ENCODE measurements around the gene MYH7B.

The MYH7B gene

GRCh38 chr20:34928411-34928810, 27.3 kb upstream of the MYH7B start:
- TF ChIP-seq, protein P1, sequence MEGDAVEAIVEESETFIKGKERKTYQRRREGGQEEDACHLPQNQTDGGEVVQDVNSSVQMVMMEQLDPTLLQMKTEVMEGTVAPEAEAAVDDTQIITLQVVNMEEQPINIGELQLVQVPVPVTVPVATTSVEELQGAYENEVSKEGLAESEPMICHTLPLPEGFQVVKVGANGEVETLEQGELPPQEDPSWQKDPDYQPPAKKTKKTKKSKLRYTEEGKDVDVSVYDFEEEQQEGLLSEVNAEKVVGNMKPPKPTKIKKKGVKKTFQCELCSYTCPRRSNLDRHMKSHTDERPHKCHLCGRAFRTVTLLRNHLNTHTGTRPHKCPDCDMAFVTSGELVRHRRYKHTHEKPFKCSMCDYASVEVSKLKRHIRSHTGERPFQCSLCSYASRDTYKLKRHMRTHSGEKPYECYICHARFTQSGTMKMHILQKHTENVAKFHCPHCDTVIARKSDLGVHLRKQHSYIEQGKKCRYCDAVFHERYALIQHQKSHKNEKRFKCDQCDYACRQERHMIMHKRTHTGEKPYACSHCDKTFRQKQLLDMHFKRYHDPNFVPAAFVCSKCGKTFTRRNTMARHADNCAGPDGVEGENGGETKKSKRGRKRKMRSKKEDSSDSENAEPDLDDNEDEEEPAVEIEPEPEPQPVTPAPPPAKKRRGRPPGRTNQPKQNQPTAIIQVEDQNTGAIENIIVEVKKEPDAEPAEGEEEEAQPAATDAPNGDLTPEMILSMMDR (conservative IDR thresholded peaks at IDR 0.05): no peak
- TF ChIP-seq ZFX (IDR thresholded peaks at IDR 0.05): no peak
- no peak overlapping the region for H3K27ac ChIP-seq

GRCh38 chr20:34931771-34932170, 23.9 kb upstream of the MYH7B start:
- TF ChIP-seq ZFX (IDR thresholded peaks at IDR 0.05): no peak
- TF ChIP-seq, protein P1 (conservative IDR thresholded peaks at IDR 0.05): no peak
- no peak overlapping the region for H3K27ac ChIP-seq

- H3K27ac ChIP-seq: peak overlapping the region; percentile 69
- TF ChIP-seq, protein P1 (conservative IDR thresholded peaks at IDR 0.05): no peak
- TF ChIP-seq ZFX (IDR thresholded peaks at IDR 0.05): no peak
These were observed 17.1 kb upstream of the MYH7B start for GRCh38 chr20:34938466-34939163.

DNA sequence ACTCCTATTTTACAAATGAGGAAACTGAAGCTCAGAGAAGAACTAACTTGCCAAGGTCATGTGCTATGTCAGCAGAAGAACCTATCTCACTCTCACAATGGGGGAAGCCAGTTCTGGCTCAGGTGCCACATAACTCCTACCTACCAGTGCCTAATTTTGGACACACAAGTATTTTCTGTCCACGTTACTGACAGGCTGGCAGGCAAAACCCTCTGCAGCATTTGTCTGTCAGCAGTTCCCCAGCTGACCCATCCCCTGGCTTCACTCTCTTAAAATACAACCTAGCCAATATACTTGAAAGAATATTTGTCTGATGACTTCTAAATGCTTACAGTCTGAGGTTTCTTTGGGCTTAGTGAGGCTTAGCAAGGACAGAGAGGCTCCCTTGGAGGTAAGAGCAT, 15.6 kb upstream of the MYH7B start:
- TF ChIP-seq, protein P1 (conservative IDR thresholded peaks at IDR 0.05): no peak
- no peak for TF ChIP-seq ZFX (IDR thresholded peaks at IDR 0.05)
- H3K27ac ChIP-seq: no peak overlapping the region

DNA sequence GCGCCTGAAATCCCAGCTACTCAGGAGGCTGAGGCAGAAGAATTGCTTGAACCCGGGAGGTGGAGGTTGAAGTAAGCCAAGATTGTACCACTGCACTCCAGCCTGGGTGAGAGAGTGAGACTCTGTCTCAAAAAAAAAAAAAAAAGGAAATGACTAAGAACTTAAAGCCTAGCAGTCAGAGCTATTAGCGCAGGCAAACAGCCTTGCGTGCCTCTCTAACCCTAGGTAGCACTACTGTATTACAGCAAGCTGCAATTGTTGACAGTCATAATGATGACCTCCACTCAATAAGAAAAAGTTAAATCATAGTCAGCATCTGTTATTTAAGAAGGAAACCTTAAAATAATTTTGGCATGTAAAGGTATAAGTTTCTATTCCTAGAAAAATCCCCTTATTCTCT, 14.4 kb upstream of the MYH7B start:
- no peak overlapping the region for H3K27ac ChIP-seq
- TF ChIP-seq, protein P1 (conservative IDR thresholded peaks at IDR 0.05): no peak
- TF ChIP-seq ZFX (IDR thresholded peaks at IDR 0.05): no peak

- TF ChIP-seq, protein P1 (conservative IDR thresholded peaks at IDR 0.05): no peak
- TF ChIP-seq ZFX (IDR thresholded peaks at IDR 0.05): no peak
- H3K27ac ChIP-seq: no peak overlapping the region
These were observed 13.4 kb upstream of the MYH7B start for GRCh38 chr20:34942301-34942700.

DNA sequence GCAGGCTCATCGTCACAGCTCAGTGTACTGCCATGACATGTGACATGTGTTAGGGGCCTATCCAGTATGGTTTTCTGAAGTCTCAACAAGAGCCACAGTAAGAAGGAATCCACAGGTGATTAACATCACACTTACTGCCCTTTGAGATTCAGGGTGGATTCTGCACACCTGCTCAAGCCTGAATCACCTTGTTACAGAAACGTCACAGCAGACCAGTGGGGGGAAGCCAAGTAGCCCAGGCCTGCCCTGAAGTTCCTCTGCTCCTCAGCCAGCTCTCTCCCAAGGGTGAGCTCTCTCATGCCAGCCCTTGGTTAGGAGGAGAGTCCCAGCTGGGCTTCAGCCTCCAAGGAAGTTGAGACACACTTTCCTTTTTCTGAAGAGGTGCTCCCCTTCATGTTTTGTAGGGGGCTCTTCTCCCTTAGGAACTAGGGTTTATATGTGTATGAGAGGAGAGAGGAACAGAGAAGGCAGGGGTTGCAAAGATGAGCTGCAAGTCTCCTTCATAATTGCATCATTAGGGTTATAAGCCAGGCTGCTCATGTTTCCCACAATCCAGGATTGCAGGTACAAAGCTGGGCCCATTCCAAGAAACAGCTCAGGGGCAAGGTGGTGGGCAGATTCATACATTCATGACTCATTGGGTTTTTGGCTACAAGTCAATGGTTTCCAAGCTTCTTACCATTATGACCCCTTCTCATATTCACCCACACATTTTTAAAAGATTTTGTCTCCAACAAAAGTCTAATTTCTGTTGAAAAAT, 11.7 kb upstream of the MYH7B start:
- no peak overlapping the region for H3K27ac ChIP-seq
- TF ChIP-seq ZFX (IDR thresholded peaks at IDR 0.05): no peak
- TF ChIP-seq, protein P1 (conservative IDR thresholded peaks at IDR 0.05): no peak
